ENCODE measurements around the gene CDKL4.
"Not testable (repeated sequence)": the region's sequence is repeated elsewhere in the genome, so short reads cannot be mapped to it uniquely, and the experiment has no call there.

Gene CDKL4

DNA sequence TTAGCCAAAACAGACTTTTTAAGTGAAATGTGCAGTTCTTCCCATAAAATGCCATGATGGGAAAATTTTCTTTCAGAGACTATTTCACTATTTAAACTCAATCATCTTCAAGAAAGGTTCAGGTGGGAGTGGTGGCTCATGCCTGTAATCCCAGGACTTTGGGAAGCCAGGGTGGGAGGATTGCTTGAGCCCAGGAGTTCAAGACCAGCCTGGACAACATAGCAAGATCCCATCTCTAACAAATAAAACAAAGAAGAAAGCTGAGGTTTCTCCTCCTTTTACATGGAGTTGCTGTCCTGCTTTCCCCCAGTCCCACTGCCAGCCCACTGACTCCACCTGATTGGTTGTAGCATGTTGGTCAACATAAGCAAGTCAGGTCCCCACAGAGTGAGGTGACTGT is 97.1 kb downstream of the CDKL4 start:
- Mint-ChIP-seq H3K9me3 (no peaks in the 10 kb centered on the region), H3K4me1 (peaks cover 14% of the 10 kb centered on the region), H3K36me3 (no peaks in the 10 kb centered on the region), H3K27ac (no peak overlapping the region), H3K4me3 (no peak overlapping the region)
- ATAC-seq (no peak), DNase-seq (ENCODE audit: low spot score in 2 of 2) (no peak)

- ATAC-seq (no peak), DNase-seq (ENCODE audit: low spot score in 2 of 2) (no peak)
- Mint-ChIP-seq H3K27ac (no peak overlapping the region), H3K36me3 (no peaks in the 10 kb centered on the region), H3K4me3 (no peak overlapping the region), H3K9me3 (no peaks in the 10 kb centered on the region), H3K4me1 (peaks cover 15% of the 10 kb centered on the region)
Observed at GRCh38 chr2:39145906-39146421, 97.8 kb downstream of the CDKL4 start.

DNA sequence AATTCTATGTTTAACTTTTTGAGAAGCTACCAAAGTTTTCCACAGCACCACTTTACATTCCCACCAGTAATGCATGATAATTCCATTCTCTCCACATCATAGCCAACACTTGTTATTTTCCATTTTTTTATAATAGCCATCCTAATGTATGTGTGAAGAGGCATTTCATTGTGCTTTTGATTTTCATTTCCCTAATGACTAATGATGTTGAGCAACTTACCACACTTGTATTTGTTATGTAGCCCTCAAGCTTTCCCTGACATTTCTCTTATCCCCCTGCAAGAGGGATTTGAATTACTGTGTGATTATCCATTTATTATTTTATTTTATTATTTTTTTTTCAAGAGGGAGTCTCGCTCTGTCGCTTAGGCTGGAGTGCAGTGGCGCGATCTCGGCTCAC is 99.4 kb downstream of the CDKL4 start:
- DNase-seq (ENCODE audit: low spot score in 2 of 2) (no peak), ATAC-seq (no peak)
- Mint-ChIP-seq H3K36me3 (no peaks in the 10 kb centered on the region), H3K9me3 (no peaks in the 10 kb centered on the region), H3K4me1 (peaks cover 15% of the 10 kb centered on the region), H3K4me3 (no peak overlapping the region), H3K27ac (no peak overlapping the region)

DNA sequence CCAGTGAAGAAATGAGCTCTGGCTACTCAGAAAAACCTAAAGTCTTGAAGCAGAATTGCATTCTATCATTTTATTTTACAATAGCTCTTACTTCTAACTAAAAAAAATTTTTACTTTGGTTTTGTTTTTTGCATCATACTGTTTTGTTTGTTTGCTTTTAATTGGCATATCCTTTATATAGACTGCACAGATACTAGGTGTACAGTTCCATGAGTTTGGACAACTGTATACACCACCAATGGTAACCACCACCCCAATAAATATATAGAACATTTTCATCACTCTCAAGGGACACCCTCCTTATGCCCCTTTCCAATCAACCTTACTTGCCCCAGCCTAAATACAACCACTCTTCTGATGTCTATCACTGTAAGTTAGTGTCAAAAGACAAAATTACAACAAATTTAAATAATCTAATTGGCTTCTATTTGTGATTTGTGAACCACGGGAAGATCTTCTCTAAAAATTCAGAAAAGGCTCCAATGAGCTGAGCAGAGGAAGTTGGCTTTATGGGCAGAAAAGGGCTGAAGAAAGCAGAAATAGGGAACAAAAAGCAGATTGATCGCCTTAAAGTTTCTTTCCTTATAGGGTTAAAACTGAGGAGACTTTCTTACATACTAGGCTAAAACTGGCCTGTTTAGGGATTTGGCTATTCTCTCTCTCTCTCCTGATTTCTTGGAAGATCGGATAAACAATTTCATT is 100.7 kb downstream of the CDKL4 start:
- no peak overlapping the region for H3K4me3 Mint-ChIP-seq
- DNase-seq (ENCODE audit: low spot score in 2 of 2) = no peak
- H3K9me3 Mint-ChIP-seq = no peaks in the 10 kb centered on the region
- H3K36me3 Mint-ChIP-seq = no peaks in the 10 kb centered on the region
- peaks cover 25% of the 10 kb centered on the region for H3K4me1 Mint-ChIP-seq
- ATAC-seq = no peak
- no peak overlapping the region for H3K27ac Mint-ChIP-seq

- Mint-ChIP-seq H3K36me3 (no peaks in the 10 kb centered on the region), H3K4me1 (peaks cover 28% of the 10 kb centered on the region), H3K4me3 (peak overlapping the region; percentile 29), H3K9me3 (no peaks in the 10 kb centered on the region), H3K27ac (peak overlapping the region; percentile 70)
- no peak for DNase-seq (ENCODE audit: low spot score in 2 of 2)
- ATAC-seq = peak; percentile 84
Observed at GRCh38 chr2:39141334-39142271, 102.2 kb downstream of the CDKL4 start.

- peaks cover 33% of the 10 kb centered on the region for H3K4me1 Mint-ChIP-seq
- H3K27ac Mint-ChIP-seq; ATAC-seq; H3K4me3 Mint-ChIP-seq; DNase-seq (ENCODE audit: low spot score in 2 of 2); H3K9me3 Mint-ChIP-seq; H3K36me3 Mint-ChIP-seq: not testable (repeated sequence)
Observed at GRCh38 chr2:39140948-39141333, 102.8 kb downstream of the CDKL4 start.

DNA sequence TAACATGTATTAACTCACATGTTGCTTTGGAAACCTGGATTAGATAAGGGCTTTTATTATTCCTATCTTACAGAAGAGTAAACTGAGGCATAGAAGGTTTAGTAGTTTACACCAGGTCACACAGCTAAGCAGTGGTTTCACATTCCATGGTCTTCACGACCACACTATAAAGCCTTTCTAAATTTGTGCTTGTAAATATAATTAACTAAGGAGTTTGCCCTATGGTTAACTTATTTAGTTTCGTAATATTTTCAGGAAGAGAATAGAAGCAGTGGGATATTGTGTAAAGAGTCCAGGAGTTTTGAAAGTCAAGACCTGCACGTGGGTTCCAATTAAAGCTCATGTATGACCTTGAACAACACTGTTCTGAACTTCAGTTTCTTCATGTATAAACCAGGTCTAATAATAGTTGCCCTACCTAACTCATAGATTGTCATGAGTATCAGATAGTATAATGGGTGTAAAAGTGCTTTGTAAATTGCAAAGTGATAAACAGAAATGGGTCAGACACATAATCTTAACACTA is 103.4 kb downstream of the CDKL4 start:
- H3K27ac Mint-ChIP-seq = no peak overlapping the region
- peaks cover 38% of the 10 kb centered on the region for H3K4me1 Mint-ChIP-seq
- no peak overlapping the region for H3K4me3 Mint-ChIP-seq

DNA sequence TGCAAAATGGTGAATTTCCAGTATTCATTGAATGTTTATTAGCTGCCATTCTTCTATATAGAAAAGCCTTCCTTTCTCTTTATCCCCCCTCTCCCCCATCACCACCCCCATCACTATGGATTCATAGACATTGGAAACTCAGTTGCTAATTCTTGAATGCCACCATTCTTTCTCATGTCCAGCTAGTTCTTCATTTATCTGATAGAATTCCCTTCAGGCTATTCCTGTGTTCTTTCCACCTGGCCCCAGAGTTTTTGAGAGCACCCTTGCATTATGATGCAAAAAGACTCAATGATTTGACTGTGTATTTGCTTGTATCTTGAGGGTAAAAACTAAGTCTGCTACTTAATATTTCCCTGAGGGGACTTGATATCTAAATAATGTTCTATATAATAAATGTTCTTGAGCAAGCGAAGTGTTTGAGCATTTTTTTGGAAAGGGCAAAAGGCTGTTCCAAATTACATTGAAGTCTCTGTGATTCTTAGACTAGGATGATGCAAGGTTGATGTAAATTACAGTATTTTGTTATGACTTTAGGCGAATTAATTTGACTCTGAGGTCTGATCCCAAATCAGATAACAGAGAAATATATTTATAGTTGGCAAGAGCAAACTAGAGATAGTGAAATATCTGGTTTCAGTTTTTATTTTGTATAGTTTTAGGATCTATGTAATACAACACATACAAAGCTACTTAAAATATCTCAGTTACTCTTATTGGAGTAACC is 104.1 kb downstream of the CDKL4 start:
- Mint-ChIP-seq H3K9me3 (no peaks in the 10 kb centered on the region), H3K4me3 (no peak overlapping the region), H3K36me3 (no peaks in the 10 kb centered on the region), H3K4me1 (peaks cover 39% of the 10 kb centered on the region), H3K27ac (no peak overlapping the region)
- ATAC-seq (no peak), DNase-seq (ENCODE audit: low spot score in 2 of 2) (no peak)

More for the DNA sequence above, 103.4 kb downstream of the CDKL4 start:
- ATAC-seq = no peak
- no peak for DNase-seq (ENCODE audit: low spot score in 2 of 2)
- Mint-ChIP-seq H3K9me3 (no peaks in the 10 kb centered on the region), H3K36me3 (no peaks in the 10 kb centered on the region)

DNA sequence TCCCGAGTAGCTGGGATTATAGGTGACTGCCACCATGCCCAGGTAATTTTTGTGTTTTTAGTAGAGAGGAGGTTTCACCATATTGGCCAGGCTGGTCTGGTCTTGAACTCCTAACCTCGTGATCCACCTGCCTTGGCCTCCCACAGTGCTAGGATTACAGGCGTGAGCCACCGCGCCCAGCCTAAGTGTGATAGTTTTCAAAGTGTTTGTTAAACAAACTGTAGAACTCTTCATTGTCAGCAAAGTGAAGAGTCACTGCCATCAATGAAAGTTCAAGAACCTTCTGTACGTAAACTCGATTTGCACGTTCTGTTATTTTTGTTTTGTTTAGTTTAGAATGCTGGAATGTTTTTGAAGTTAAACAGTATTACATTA is 104.9 kb downstream of the CDKL4 start:
- Mint-ChIP-seq H3K4me1 (peaks cover 39% of the 10 kb centered on the region), H3K27ac (no peak overlapping the region), H3K9me3 (no peaks in the 10 kb centered on the region), H3K36me3 (no peaks in the 10 kb centered on the region), H3K4me3 (no peak overlapping the region)
- no peak for ATAC-seq
- DNase-seq (ENCODE audit: low spot score in 2 of 2) = no peak

DNA sequence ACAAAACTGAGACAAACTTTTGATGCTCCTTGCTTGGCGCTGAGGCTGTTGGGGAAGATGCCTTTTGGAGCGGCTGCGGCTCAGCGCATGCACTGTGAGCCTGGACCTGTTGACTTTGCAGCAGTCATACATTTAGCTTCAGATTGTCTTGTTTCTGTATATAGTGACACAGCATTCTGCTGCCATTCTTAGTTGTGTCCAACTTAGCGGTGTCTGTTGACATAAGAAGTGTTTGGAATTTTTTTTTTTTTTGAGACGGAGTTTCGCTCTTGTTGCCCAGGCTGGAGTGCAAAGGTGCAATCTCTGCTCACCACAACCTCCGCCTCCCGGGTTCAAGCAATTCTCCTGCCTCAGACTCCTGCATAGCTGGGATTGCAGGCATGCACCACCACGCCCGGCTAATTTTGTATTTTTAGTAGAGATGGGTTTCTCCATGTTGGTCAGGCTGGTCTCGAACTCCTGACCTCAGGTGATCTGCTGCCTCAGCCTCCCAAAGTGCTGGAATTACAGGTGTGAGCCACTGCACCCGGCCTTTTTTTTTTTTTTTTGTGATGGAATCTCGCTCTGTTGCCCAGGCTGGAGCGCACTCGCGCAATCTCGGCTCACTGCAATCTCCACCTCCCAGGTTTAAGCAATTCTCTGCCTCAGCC is 105.5 kb downstream of the CDKL4 start:
- not testable (repeated sequence) for DNase-seq (ENCODE audit: low spot score in 2 of 2); ATAC-seq; H3K9me3 Mint-ChIP-seq; H3K36me3 Mint-ChIP-seq; H3K4me3 Mint-ChIP-seq; H3K27ac Mint-ChIP-seq
- peaks cover 43% of the 10 kb centered on the region for H3K4me1 Mint-ChIP-seq

- DNase-seq (ENCODE audit: low spot score in 2 of 2) (no peak), ATAC-seq (peak; percentile 70)
- Mint-ChIP-seq H3K4me3 (peak overlapping the region; percentile 44), H3K9me3 (no peaks in the 10 kb centered on the region), H3K36me3 (no peaks in the 10 kb centered on the region), H3K4me1 (peaks cover 41% of the 10 kb centered on the region), H3K27ac (no peak overlapping the region)
Observed at GRCh38 chr2:39136799-39137198, 107.0 kb downstream of the CDKL4 start.

GRCh38 chr2:39135690-39136259 is 108.0 kb downstream of the CDKL4 start:
- Mint-ChIP-seq H3K36me3 (no peaks in the 10 kb centered on the region), H3K27ac (peak overlapping the region; percentile 12), H3K9me3 (no peaks in the 10 kb centered on the region), H3K4me1 (peaks cover 39% of the 10 kb centered on the region), H3K4me3 (peak overlapping the region; percentile 44)
- ATAC-seq (no peak), DNase-seq (ENCODE audit: low spot score in 2 of 2) (no peak)

DNA sequence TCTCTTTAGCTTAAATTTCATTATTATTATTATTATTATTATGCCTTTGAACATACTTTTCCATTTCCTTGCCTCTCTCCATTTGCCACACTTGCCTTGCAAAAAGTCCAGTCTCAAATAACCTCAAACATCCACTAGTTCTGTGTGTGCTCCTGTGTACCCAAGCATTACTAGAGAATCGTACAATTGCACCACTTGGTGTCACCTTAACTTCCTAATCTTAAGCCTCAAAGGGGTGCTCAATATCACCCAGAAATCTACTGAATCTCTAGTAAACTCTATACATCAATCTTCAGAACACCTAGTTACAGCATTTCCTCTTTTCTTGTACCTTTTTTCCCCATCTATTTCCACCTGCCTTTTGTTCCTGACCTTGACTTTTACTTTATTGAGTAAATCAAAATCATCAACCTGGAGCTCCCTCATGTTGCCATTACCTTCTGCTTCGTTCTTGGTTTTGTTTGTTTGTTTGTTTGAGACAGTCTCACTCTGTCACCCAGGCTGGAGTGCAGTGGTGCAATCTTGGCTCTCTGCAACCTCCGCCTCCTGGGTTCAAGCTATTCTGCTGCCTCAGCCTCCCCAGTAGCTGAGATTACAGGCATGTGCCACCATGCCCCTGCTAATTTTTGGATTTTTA is 110.4 kb downstream of the CDKL4 start:
- H3K36me3 Mint-ChIP-seq = peaks cover 6% of the 10 kb centered on the region
- peaks cover 32% of the 10 kb centered on the region for H3K4me1 Mint-ChIP-seq

DNA sequence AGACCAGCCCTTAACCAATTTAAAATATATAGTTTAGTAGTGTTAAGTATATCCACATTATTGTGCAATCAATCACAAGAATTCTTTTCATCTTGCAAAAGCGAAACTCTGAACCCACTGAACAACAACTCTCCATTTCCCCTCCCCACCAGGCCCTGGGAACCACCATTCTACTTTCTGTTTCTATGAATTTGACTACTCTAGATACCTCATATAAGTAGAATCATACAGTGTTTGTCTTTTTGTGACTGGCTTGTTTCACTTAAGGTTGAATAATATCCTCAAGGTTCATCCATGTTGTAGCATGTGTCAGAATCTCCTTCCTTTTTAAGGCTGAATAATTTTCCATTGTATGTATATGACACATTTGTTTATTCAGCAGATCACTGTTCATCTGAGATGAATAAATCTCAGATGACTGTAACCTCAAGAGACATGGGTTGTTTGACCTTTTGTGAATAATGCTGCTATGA is 114.8 kb downstream of the CDKL4 start:
- Mint-ChIP-seq H3K4me3 (no peak overlapping the region), H3K4me1 (peaks cover 31% of the 10 kb centered on the region), H3K36me3 (peaks cover 10% of the 10 kb centered on the region), H3K9me3 (no peaks in the 10 kb centered on the region), H3K27ac (peak overlapping the region; percentile 27)
- ATAC-seq (peak; percentile 80), DNase-seq (ENCODE audit: low spot score in 2 of 2) (peak; percentile 34 to 78)

More for the DNA sequence above, 110.4 kb downstream of the CDKL4 start:
- no peak overlapping the region for H3K4me3 Mint-ChIP-seq
- no peak for ATAC-seq
- no peak overlapping the region for H3K27ac Mint-ChIP-seq
- no peaks in the 10 kb centered on the region for H3K9me3 Mint-ChIP-seq
- no peak for DNase-seq (ENCODE audit: low spot score in 2 of 2)

All from stimulated activated effector memory CD8-positive, alpha-beta T cell treated with anti-CD3 and anti-CD28 coated beads, Interleukin-12 subunit alpha, Interleukin-12 subunit beta, amount 100 ng/mL, for 72 hours (primary cell).